ENCODE measurements around the gene CACNG1.

DNA sequence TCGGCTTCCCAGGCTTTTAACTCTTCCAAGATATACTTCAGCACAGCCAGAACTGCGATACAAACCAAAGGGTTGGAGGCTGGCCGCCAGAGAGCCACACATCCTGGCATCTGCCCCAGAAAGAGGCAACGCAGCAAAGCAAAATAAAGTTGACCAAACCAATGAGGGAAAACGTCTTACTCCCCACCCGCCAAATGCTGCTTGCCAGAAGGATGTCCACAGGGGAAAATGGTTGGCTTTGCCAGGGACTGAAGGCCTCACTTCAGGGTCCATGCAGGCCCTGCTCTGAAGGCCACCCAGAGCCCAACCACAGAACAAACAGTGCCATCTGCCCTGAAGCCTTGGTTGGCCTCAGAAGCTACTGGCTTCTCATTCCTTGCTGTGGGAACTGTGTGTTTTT, 15.0 kb downstream of the CACNG1 start:
- TF ChIP-seq EZH2 (IDR thresholded peaks at IDR 0.05; ENCODE audit: low read length, missing control alignments) = no peak
- TF ChIP-seq, protein P1, sequence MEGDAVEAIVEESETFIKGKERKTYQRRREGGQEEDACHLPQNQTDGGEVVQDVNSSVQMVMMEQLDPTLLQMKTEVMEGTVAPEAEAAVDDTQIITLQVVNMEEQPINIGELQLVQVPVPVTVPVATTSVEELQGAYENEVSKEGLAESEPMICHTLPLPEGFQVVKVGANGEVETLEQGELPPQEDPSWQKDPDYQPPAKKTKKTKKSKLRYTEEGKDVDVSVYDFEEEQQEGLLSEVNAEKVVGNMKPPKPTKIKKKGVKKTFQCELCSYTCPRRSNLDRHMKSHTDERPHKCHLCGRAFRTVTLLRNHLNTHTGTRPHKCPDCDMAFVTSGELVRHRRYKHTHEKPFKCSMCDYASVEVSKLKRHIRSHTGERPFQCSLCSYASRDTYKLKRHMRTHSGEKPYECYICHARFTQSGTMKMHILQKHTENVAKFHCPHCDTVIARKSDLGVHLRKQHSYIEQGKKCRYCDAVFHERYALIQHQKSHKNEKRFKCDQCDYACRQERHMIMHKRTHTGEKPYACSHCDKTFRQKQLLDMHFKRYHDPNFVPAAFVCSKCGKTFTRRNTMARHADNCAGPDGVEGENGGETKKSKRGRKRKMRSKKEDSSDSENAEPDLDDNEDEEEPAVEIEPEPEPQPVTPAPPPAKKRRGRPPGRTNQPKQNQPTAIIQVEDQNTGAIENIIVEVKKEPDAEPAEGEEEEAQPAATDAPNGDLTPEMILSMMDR (conservative IDR thresholded peaks at IDR 0.05 in 1 of 2, IDR thresholded peaks at IDR 0.05 in 1 of 2; ENCODE audit: low read depth in 1 of 2, low read length in 2 of 2) = no peak

Measured in fibroblast of lung (primary cell).